HepG2 (cell line): Measurements from ENCODE around the gene ADI1. TPM values are rescaled to one million over a fixed set of nuclear protein-coding genes. Genes with fewer than 3 reads are reported as not detected.

Source experiments
- ATF1 ChIP-seq: IDR thresholded peaks from 2 replicates; pipeline ENCODE4 v1.6.1; 2016; ENCODE audit warnings: mild to moderate bottlenecking, control low read depth
- BHLHE40 ChIP-seq: IDR thresholded peaks from 2 replicates; pipeline ENCODE4 v1.6.1; 2011; ENCODE audit warnings: low read length, improper control_type of control experiment
- CBX1 ChIP-seq: IDR thresholded peaks from one replicate; pipeline ENCODE4 v1.6.1; 2016; ENCODE audit warnings: antibody characterized with exemption, low read depth
- GTF3A ChIP-seq: sonication (generic); formaldehyde crosslinking; conservative IDR thresholded peaks from 2 replicates; pipeline ENCODE4 v1.4.0; 2020; ENCODE audit warnings: mild to moderate bottlenecking, missing genetic modification reagents
- MBD4 ChIP-seq: IDR thresholded peaks from 2 replicates; pipeline ENCODE4 v1.6.1; 2012; ENCODE audit warnings: low read length, inconsistent platforms, borderline replicate concordance
- PCBP2 ChIP-seq: fragments of 200-400 bp; formaldehyde crosslinking; optimal IDR thresholded peaks from 2 replicates; pipeline ENCODE3; 2018; ENCODE audit warnings: low read length, low read depth; ENCODE audit not compliant: poor library complexity, severe bottlenecking
- TARDBP ChIP-seq: sonication (generic); formaldehyde crosslinking; IDR thresholded peaks from 2 replicates; pipeline ENCODE4 v1.8.0; 2022; ENCODE audit warnings: mild to moderate bottlenecking, missing genetic modification reagents
- TOE1 ChIP-seq: sonication (generic); formaldehyde crosslinking; IDR thresholded peaks from 2 replicates; pipeline ENCODE4 v1.4.0; 2020; ENCODE audit warnings: mild to moderate bottlenecking, missing genetic modification reagents
- XBP1 ChIP-seq: sonication (generic); formaldehyde crosslinking; IDR thresholded peaks from 2 replicates; pipeline ENCODE4 v1.5.0; 2020; ENCODE audit warnings: missing genetic modification reagents
- ZNF33B ChIP-seq: sonication (generic); formaldehyde crosslinking; IDR thresholded peaks from 2 replicates; pipeline ENCODE4 v1.5.1; 2020; ENCODE audit warnings: mild to moderate bottlenecking, missing genetic modification reagents
- ZNF713 ChIP-seq: sonication (generic); formaldehyde crosslinking; IDR thresholded peaks from 2 replicates; pipeline ENCODE4 v1.4.0; 2020; ENCODE audit warnings: mild to moderate bottlenecking, missing genetic modification reagents
- ZSCAN29 ChIP-seq: sonication (generic); formaldehyde crosslinking; conservative IDR thresholded peaks from 2 replicates; pipeline ENCODE4 v1.4.0; 2020; ENCODE audit warnings: mild to moderate bottlenecking, missing genetic modification reagents
- polyA plus RNA-seq, 8 experiments: library from polyadenylated mRNA; depleted of rRNA in 3 of 8; stranded (reverse) in 7 of 8; unstranded in 1 of 8; fragments of >200 nt; fragmentation: Illumina TruSeq in 4 of 8; extraction: Trizol in 4 of 8; gene quantifications; 2 replicates each; pipeline versions ENCODE4 v1.2.1 to v1.2.3, GENCODE V29; 2011 to 2016; ENCODE audit warnings: low read depth in 4 of 8, missing spikeins in 1 of 8, mixed read lengths in 1 of 8; ENCODE audit not compliant: insufficient read depth in 1 of 8
- total RNA-seq, 5 experiments: library from RNA; depleted of rRNA; stranded (reverse); fragments of >200 nt; fragmentation: Illumina TruSeq; extraction: Trizol; gene quantifications; 2 replicates each; pipeline ENCODE4 v1.2.3, GENCODE V29; 2016; ENCODE audit warnings: low read depth in 1 of 5
- TF ChIP-seq, protein P1 (sequence below): sonication (generic); formaldehyde crosslinking; IDR thresholded peaks from 2 replicates; pipeline ENCODE4 v1.4.0; 2020; ENCODE audit warnings: mild to moderate bottlenecking, missing genetic modification reagents
- TF ChIP-seq, protein P2 (sequence below): sonication (generic); formaldehyde crosslinking; IDR thresholded peaks from 2 replicates; pipeline ENCODE4 v1.4.0; 2020; ENCODE audit warnings: missing genetic modification reagents
- TF ChIP-seq, protein P3 (sequence below): IDR thresholded peaks from 2 replicates; pipeline ENCODE4 v1.6.1; 2012; ENCODE audit warnings: inconsistent platforms
- TF ChIP-seq, protein P4 (sequence below): sonication (generic); formaldehyde crosslinking; IDR thresholded peaks from 2 replicates; pipeline ENCODE4 v1.9.0; 2021; ENCODE audit warnings: missing genetic modification reagents, borderline replicate concordance

ADI1 gene
- total and polyA plus RNA-seq, 2 of the 13 experiments (the other 11 are each of a cell fraction or from before 2014, with no cell fraction given) = 28.7 to 123 TPM

DNA sequence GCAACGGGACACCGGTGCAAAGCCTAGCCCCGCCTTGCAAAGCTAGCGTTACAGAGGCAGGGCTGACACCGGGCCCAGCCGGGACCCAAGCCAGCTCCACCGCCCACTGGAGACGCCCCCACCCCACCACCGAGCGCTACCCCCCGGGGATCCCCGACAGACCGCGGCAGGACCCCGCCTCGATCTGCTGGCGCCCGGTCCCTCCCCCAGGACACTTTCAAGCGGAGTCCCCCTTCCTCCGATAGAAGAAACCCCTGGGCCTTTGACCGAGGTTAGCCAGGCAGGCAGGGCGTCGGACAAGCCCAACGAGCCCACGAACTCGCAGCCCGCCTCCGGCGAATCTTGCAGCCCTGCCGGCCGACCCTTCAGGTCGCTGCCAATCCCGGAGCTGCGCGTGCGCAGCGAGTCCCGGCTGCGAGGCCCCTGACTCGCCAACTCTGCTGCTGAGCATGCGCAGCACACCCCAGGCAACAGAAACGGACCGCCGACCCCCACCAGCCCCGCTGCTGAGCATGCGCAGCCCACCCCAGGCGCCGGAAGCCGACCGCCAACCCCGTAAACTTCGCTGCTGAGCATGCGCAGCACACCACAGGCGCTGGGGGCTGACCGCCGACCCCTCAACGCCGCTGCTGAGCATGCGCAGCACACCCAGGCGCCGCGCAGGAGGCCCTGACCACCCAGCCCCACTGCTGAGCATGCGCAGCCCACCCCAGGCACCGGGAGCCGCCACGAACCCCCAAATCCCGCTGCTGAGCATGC is 656 bp downstream of the ADI1 start (continued):
- TF ChIP-seq, protein P1, sequence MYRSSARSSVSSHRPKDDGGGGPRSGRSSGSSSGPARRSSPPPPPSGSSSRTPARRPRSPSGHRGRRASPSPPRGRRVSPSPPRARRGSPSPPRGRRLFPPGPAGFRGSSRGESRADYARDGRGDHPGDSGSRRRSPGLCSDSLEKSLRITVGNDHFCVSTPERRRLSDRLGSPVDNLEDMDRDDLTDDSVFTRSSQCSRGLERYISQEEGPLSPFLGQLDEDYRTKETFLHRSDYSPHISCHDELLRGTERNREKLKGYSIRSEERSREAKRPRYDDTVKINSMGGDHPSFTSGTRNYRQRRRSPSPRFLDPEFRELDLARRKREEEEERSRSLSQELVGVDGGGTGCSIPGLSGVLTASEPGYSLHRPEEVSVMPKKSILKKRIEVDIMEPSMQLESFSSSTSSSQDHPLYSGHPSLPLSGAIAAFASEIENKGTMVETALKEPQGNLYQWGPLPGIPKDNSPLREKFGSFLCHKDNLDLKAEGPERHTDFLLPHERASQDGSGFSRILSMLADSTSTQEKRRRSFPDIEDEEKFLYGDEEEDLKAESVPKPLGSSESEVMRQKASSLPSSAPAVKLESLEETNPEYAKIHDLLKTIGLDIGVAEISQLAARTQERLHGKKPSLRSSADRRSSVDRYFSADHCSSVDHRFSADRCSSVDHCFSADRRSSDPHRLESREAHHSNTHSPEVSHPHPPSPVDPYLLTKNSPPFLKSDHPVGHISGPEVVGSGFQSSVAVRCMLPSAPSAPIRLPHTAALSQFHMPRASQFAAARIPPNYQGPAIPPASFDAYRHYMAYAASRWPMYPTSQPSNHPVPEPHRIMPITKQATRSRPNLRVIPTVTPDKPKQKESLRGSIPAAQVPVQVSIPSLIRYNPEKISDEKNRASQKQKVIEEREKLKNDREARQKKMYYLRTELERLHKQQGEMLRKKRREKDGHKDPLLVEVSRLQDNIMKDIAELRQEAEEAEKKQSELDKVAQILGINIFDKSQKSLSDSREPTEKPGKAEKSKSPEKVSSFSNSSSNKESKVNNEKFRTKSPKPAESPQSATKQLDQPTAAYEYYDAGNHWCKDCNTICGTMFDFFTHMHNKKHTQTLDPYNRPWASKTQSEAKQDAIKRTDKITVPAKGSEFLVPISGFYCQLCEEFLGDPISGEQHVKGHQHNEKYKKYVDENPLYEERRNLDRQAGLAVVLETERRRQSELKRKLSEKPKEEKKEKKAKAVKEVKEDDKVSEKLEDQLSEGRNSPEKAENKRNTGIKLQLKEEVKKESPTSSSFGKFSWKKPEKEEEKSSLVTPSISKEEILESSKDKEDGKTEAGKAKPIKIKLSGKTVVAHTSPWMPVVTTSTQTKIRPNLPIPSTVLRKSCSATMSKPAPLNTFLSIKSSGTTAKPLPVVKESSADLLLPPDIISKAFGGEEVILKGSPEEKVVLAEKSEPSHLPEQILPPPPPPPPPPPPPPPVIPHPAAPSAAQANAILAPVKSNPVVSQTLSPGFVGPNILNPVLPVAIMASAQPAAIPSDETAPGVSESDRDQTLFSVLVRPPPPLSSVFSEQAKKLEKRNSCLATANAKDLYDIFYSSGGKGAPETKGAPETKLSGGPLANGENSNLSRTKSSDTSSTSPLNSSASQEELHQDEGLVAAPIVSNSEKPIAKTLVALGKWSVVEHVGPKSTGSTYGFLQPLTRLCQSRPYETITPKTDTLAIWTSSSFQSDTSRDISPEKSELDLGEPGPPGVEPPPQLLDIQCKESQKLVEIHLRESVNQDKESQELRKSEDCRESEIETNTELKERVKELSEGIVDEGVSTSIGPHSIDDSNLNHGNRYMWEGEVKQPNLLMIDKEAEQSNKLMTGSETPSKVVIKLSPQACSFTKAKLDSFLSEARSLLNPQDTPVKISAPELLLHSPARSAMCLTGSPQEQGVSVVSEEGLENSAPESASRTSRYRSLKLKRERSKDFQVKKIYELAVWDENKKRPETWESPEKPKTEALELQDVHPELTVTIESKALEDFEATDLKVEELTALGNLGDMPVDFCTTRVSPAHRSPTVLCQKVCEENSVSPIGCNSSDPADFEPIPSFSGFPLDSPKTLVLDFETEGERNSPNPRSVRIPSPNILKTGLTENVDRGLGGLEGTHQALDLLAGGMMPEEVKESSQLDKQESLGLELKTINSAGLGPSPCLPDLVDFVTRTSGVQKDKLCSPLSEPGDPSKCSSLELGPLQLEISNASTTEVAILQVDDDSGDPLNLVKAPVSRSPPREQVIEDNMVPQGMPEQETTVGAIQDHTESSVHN (CRISPR knock-in tag) = peak; percentile 59; the same call in 1 of the 2 replicates
- TF ChIP-seq TOE1 (CRISPR knock-in tag) = 0 out of 2 replicates have a peak, but pooled peaks have one; percentile 2
- no peak; the same call in 1 of the 2 replicates for TF ChIP-seq XBP1 (CRISPR knock-in tag)
- no peak for TF ChIP-seq ZNF713 (CRISPR knock-in tag)
- no peak for TF ChIP-seq CBX1
- 0 out of 2 replicates have a peak, but pooled peaks have one; percentile 35 for TF ChIP-seq GTF3A
- TF ChIP-seq, protein P2, sequence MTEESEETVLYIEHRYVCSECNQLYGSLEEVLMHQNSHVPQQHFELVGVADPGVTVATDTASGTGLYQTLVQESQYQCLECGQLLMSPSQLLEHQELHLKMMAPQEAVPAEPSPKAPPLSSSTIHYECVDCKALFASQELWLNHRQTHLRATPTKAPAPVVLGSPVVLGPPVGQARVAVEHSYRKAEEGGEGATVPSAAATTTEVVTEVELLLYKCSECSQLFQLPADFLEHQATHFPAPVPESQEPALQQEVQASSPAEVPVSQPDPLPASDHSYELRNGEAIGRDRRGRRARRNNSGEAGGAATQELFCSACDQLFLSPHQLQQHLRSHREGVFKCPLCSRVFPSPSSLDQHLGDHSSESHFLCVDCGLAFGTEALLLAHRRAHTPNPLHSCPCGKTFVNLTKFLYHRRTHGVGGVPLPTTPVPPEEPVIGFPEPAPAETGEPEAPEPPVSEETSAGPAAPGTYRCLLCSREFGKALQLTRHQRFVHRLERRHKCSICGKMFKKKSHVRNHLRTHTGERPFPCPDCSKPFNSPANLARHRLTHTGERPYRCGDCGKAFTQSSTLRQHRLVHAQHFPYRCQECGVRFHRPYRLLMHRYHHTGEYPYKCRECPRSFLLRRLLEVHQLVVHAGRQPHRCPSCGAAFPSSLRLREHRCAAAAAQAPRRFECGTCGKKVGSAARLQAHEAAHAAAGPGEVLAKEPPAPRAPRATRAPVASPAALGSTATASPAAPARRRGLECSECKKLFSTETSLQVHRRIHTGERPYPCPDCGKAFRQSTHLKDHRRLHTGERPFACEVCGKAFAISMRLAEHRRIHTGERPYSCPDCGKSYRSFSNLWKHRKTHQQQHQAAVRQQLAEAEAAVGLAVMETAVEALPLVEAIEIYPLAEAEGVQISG (CRISPR knock-in tag) = no peak
- no peak; the same call in none of the 2 replicates for TF ChIP-seq ZNF33B (CRISPR knock-in tag)
- no peak for TF ChIP-seq PCBP2
- TF ChIP-seq TARDBP (CRISPR knock-in tag) = no peak; the same call in 1 of the 2 replicates
- TF ChIP-seq MBD4 = no peak
- TF ChIP-seq, protein P3, sequence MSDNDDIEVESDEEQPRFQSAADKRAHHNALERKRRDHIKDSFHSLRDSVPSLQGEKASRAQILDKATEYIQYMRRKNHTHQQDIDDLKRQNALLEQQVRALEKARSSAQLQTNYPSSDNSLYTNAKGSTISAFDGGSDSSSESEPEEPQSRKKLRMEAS = no peak
- TF ChIP-seq ZSCAN29 (CRISPR knock-in tag) = no peak
- no peak; the same call in none of the 2 replicates for TF ChIP-seq BHLHE40
- TF ChIP-seq, protein P4, sequence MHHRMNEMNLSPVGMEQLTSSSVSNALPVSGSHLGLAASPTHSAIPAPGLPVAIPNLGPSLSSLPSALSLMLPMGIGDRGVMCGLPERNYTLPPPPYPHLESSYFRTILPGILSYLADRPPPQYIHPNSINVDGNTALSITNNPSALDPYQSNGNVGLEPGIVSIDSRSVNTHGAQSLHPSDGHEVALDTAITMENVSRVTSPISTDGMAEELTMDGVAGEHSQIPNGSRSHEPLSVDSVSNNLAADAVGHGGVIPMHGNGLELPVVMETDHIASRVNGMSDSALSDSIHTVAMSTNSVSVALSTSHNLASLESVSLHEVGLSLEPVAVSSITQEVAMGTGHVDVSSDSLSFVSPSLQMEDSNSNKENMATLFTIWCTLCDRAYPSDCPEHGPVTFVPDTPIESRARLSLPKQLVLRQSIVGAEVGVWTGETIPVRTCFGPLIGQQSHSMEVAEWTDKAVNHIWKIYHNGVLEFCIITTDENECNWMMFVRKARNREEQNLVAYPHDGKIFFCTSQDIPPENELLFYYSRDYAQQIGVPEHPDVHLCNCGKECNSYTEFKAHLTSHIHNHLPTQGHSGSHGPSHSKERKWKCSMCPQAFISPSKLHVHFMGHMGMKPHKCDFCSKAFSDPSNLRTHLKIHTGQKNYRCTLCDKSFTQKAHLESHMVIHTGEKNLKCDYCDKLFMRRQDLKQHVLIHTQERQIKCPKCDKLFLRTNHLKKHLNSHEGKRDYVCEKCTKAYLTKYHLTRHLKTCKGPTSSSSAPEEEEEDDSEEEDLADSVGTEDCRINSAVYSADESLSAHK = no peak
- TF ChIP-seq ATF1 (CRISPR knock-in tag) = no peak
